Sigmoid colon (tissue), 7 donors: Measurements from ENCODE around the gene HS3ST6. TPM values are rescaled to one million over a fixed set of nuclear protein-coding genes. Genes with fewer than 3 reads are reported as not detected.
A peak's percentile ranks its signal among the peaks of the same experiment; 100 is the strongest.

Experiments used
- DNase-seq: peaks from one replicate; pipeline ENCODE4 v3.0.0-alpha.2; 2019
- H3K27ac ChIP-seq, 4 donors: fragments of 200-600 bp; sonication (generic); one replicate each; pipeline ENCODE4 v1.5.1; 2016 to 2019; ENCODE audit warnings: mild to moderate bottlenecking in 1 of 4
- H3K27me3 ChIP-seq, 3 donors: fragments of 200-600 bp; sonication (generic); one replicate each; pipeline ENCODE4 v1.5.1; 2019; ENCODE audit warnings: mild to moderate bottlenecking in 1 of 3
- H3K36me3 ChIP-seq, 4 donors: fragments of 200-600 bp; sonication (generic); one replicate each; pipeline ENCODE4 v1.5.1; 2016 to 2019
- H3K4me1 ChIP-seq, 4 donors: fragments of 200-600 bp; sonication (generic); one replicate each; pipeline ENCODE4 v1.5.1; 2017 to 2019
- H3K4me3 ChIP-seq, 4 donors: fragments of 200-600 bp; sonication (generic); one replicate each; pipeline ENCODE4 v1.5.1; 2017 to 2019; ENCODE audit warnings: mild to moderate bottlenecking in 2 of 4, moderate library complexity in 1 of 4
- H3K9me3 ChIP-seq, 4 donors: fragments of 200-600 bp in 3 of 4; sonication (generic) in 3 of 4; one replicate each; pipeline versions ENCODE4 v1.5.1 to v1.6.1; 2013 to 2019
- EP300 ChIP-seq, 4 donors: sonication (generic); formaldehyde crosslinking; IDR thresholded peaks; one replicate each; pipeline ENCODE4 v1.6.1; 2017; ENCODE audit warnings: antibody characterized with exemption in 4 of 4
- POLR2A ChIP-seq, 2 donors: fragments of 450-650 bp; IDR thresholded peaks; one replicate each; pipeline ENCODE4 v1.6.1; 2016; ENCODE audit warnings: antibody characterized with exemption in 2 of 2, mild to moderate bottlenecking in 2 of 2, moderate library complexity in 2 of 2
- POLR2AphosphoS5 ChIP-seq, 4 donors: sonication (generic); formaldehyde crosslinking; IDR thresholded peaks; one replicate each; pipeline ENCODE4 v1.6.1; 2017; ENCODE audit warnings: antibody characterized with exemption in 4 of 4
- WGBS, 2 donors: extraction: QIAGEN DNeasy Blood & Tissue Kit; methylation state at CpG; one replicate each; pipeline ENCODE4 v1.1.7; 2013; 5-methylcytosine and 5-hydroxymethylcytosine counted together
- intact Hi-C: fragments of 100-400 bp; cut with DNase I; formaldehyde crosslinking; loops from one replicate; pipeline ENCODE4 v1.15.1; 2023
- polyA plus RNA-seq, 3 donors: library from polyadenylated mRNA; stranded (reverse); fragments of 200-250 nt; gene quantifications; one replicate each; pipeline ENCODE4 v1.2.3, GENCODE V29; 2013
- total RNA-seq, 4 donors: library from RNA; depleted of rRNA; stranded (reverse); fragments of >200 nt; gene quantifications; one replicate each; pipeline ENCODE4 v1.1.0, GENCODE V29; 2016
- TF ChIP-seq, protein P1 (sequence below), 4 experiments: fragments of 450-650 bp in 3 of 4; fragments of 200-600 bp in 1 of 4; IDR thresholded peaks; one replicate each; pipeline ENCODE4 v1.5.1; 2016 to 2019; ENCODE audit warnings: antibody characterized with exemption in 4 of 4, mild to moderate bottlenecking in 3 of 4, moderate library complexity in 2 of 4
- donor health status: healthy with polysubstance abuse.
- donor health status: Bipolar disorder and iron deficiency.
- donor health status: healthy.

The HS3ST6 gene
- total and polyA plus RNA-seq, 7 donors = 0.09 to 6.0 TPM; not detected in 5

DNA sequence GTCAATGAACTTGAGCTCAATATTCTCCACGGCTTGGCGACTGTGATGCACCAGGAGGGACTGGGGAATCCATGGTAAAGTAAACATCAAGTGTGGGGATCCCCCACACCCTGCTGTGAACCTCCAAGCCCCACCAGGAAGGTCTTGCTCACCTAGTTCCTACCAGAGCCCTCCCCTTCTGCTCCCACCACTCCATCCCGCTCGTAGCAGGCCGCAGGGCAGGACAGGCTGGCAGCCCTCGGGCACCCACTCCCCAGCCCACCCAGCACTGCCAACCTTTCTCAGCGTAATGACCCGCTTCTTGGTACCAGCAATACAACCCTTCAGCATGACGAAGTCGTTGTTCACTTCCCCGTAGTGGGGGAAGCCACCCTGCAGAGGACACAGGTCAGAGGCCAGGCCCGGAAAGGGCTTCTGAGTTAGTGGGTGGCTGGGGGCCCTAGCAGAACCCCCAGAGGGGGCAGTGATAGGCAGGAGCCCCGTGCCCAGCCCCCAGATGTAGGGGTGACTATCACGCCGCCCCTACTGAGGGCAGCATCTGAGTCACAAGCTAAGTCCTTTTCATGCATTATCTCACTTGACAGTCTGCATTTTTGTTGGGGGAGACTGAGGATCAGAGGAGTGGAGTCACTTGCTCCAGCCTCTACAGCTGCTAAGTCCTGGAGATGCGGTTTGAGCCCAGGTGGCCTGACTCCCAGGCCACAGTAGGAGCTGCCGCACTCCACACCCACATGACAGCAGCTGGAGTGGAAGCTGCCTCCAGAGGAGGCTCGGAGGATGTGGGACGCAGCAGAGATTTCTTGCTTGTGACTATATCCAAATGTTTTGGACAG is 27.6 kb upstream of the HS3ST6 start:
- intact Hi-C loops = no loop called here
- Histone ChIP-seq H3K4me3 (no peak overlapping the region), H3K27ac (no peak overlapping the region), H3K36me3 (peaks cover 0 to 5% (median 1%) of the 10 kb centered on the region in 4 donors), H3K4me1 (peaks cover 0 to 29% (median 14%) of the 10 kb centered on the region in 4 donors), H3K27me3 (no peaks in the 10 kb centered on the region), H3K9me3 (no peaks in the 10 kb centered on the region)
- TF ChIP-seq, protein P1, sequence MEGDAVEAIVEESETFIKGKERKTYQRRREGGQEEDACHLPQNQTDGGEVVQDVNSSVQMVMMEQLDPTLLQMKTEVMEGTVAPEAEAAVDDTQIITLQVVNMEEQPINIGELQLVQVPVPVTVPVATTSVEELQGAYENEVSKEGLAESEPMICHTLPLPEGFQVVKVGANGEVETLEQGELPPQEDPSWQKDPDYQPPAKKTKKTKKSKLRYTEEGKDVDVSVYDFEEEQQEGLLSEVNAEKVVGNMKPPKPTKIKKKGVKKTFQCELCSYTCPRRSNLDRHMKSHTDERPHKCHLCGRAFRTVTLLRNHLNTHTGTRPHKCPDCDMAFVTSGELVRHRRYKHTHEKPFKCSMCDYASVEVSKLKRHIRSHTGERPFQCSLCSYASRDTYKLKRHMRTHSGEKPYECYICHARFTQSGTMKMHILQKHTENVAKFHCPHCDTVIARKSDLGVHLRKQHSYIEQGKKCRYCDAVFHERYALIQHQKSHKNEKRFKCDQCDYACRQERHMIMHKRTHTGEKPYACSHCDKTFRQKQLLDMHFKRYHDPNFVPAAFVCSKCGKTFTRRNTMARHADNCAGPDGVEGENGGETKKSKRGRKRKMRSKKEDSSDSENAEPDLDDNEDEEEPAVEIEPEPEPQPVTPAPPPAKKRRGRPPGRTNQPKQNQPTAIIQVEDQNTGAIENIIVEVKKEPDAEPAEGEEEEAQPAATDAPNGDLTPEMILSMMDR (IDR thresholded peaks at IDR 0.05) = no peak
- TF ChIP-seq POLR2AphosphoS5 (IDR thresholded peaks at IDR 0.05) (no peak), EP300 (IDR thresholded peaks at IDR 0.05) (no peak)
- 86 to 91% methylated on average over 19 of the region's 19 CpGs for WGBS, 2 donors
- DNase-seq = no peak

GRCh38 chr16:1944612-1945199 is 26.5 kb upstream of the HS3ST6 start:
- Histone ChIP-seq H3K36me3 (peaks cover 0 to 16% (median 8%) of the 10 kb centered on the region in 4 donors), H3K4me3 (no peak overlapping the region), H3K27me3 (no peaks in the 10 kb centered on the region), H3K27ac (no peak overlapping the region), H3K4me1 (peaks cover 0 to 30% (median 14%) of the 10 kb centered on the region in 4 donors), H3K9me3 (no peaks in the 10 kb centered on the region)
- TF ChIP-seq POLR2A (IDR thresholded peaks at IDR 0.05) (no peak), EP300 (IDR thresholded peaks at IDR 0.05) (no peak), POLR2AphosphoS5 (IDR thresholded peaks at IDR 0.05) (no peak)
- TF ChIP-seq, protein P1 (IDR thresholded peaks at IDR 0.05) = no peak
- intact Hi-C loops = no loop called here
- peak; percentile 61 for DNase-seq
- 92 to 96% methylated on average over 21 of the region's 21 CpGs for WGBS, 2 donors

GRCh38 chr16:1942810-1943726 is 24.9 kb upstream of the HS3ST6 start, which contains the start of gene MSRB1:
TSS of gene MSRB1 (minus strand) at chr16:1943199. CDS start at chr16:1943156, 43 bp downstream.
- Histone ChIP-seq H3K27me3 (no peaks in the 10 kb centered on the region), H3K4me3 (peak within 1 kb of the TSS; percentile 78 to 95 (median 83)), H3K36me3 (peaks cover 0 to 32% (median 23%) of the 10 kb centered on the region in 4 donors), H3K4me1 (peaks cover 0 to 30% (median 14%) of the 10 kb centered on the region in 4 donors), H3K9me3 (no peaks in the 10 kb centered on the region), H3K27ac (peak within 1 kb of the TSS; percentile 84 to 90 (median 87))
- TF ChIP-seq POLR2A (IDR thresholded peaks at IDR 0.05) = peak; percentile 93 to 95
- TF ChIP-seq, protein P1 (IDR thresholded peaks at IDR 0.05) = no peak
- no peak for TF ChIP-seq EP300 (IDR thresholded peaks at IDR 0.05)
- peak; percentile 96 to 99 (median 98) for TF ChIP-seq POLR2AphosphoS5 (IDR thresholded peaks at IDR 0.05)
- intact Hi-C loops = no loop called here
- peak; percentile 100 for DNase-seq
- WGBS, 2 donors = 1% methylated on average over 77 of the region's 77 CpGs

GRCh38 chr16:1942047-1942809 is 24.0 kb upstream of the HS3ST6 start:
- Histone ChIP-seq H3K36me3 (peaks cover 0 to 41% (median 27%) of the 10 kb centered on the region in 4 donors), H3K4me3 (peak overlapping the region; percentile 78 to 95 (median 83)), H3K27ac (peak overlapping the region; percentile 84 to 90 (median 87)), H3K9me3 (no peaks in the 10 kb centered on the region), H3K4me1 (peaks cover 0 to 30% (median 14%) of the 10 kb centered on the region in 4 donors), H3K27me3 (no peaks in the 10 kb centered on the region)
- TF ChIP-seq POLR2A (IDR thresholded peaks at IDR 0.05) (no peak), POLR2AphosphoS5 (IDR thresholded peaks at IDR 0.05) (peak in 1 of 4 donors; percentile 16)
- DNase-seq = peak; percentile 75
- WGBS, 2 donors = 8 to 14% methylated on average over 17 of the region's 17 CpGs
- intact Hi-C loops = no loop called here
